ENCODE results near the gene CTAGE8. TPM values are rescaled to one million over a fixed set of nuclear protein-coding genes. Genes with fewer than 3 reads are reported as not detected.
A peak's percentile ranks its signal among the peaks of the same experiment; 100 is the strongest.
"Not testable (repeated sequence)": the region's sequence is repeated elsewhere in the genome, so short reads cannot be mapped to it uniquely, and the experiment has no call there.

Gene CTAGE8
- total and polyA plus RNA-seq, 10 of the 15 experiments (the other 5 are each of a cell fraction or from before 2014, with no cell fraction given), result 0.09 to 1.5 (median 0.65) TPM

- H4K20me1 ChIP-seq (ENCODE audit: control insufficient read depth, insufficient read depth); SMC1A ChIA-PET (ENCODE audit: uncharacterized antibody, unreplicated experiment); H3K79me2 ChIP-seq (ENCODE audit: control insufficient read depth, insufficient read depth, low read length); H3K4me1 ChIP-seq (ENCODE audit: control insufficient read depth, insufficient read depth, low read length); intact Hi-C loops (cut with micrococcal nuclease; ENCODE audit: unreplicated experiment); H3K36me3 ChIP-seq (ENCODE audit: control insufficient read depth in 2 of 2, insufficient read depth in 2 of 2, low read length in 1 of 2); H2AFZ ChIP-seq (ENCODE audit: control insufficient read depth, low read depth, low read length); H3K27me3 ChIP-seq (replicated peaks in 1 of 2; ENCODE audit: control insufficient read depth in 2 of 2, insufficient read depth in 2 of 2, low read length in 1 of 2); BruUV-seq (replicated peaks); DNase-seq (ENCODE audit: low read depth, low spot score); FAIRE-seq; H3K4me3 ChIP-seq; H3K4me2 ChIP-seq (ENCODE audit: control insufficient read depth, insufficient read depth); CTCF ChIA-PET; H3K9me3 ChIP-seq (replicated peaks; ENCODE audit: control insufficient read depth, insufficient read depth, low read length); H3K9ac ChIP-seq (ENCODE audit: control insufficient read depth, insufficient read depth, low read length); in situ Hi-C loops (cut with MboI); RAD21 ChIA-PET (ENCODE audit: unreplicated experiment); POLR2A ChIA-PET; H3K27ac ChIP-seq (ENCODE audit: control insufficient read depth, insufficient read depth): not testable (repeated sequence)
- WGBS (ENCODE audit: insufficient coverage, insufficient replicate concordance, low lambda C conversion rate, missing lambda C conversion rate), result no CpG with 5 or more reads among the region's 1 CpG
- ATAC-seq, result peak; percentile 25
These were observed 33.7 kb upstream of the CTAGE8 start for GRCh38 chr7:144302578-144303303.

GRCh38 chr7:144293794-144294499 is 24.9 kb upstream of the CTAGE8 start:
- BruUV-seq (replicated peaks); in situ Hi-C loops (cut with MboI); DNase-seq (ENCODE audit: low read depth, low spot score); H4K20me1 ChIP-seq (ENCODE audit: control insufficient read depth, insufficient read depth); RAD21 ChIA-PET (ENCODE audit: unreplicated experiment); CTCF ChIA-PET; intact Hi-C loops (cut with micrococcal nuclease; ENCODE audit: unreplicated experiment); H3K9me3 ChIP-seq (replicated peaks; ENCODE audit: control insufficient read depth, insufficient read depth, low read length); H3K36me3 ChIP-seq (ENCODE audit: control insufficient read depth in 2 of 2, insufficient read depth in 2 of 2, low read length in 1 of 2); H3K79me2 ChIP-seq (ENCODE audit: control insufficient read depth, insufficient read depth, low read length); H3K4me1 ChIP-seq (ENCODE audit: control insufficient read depth, insufficient read depth, low read length); H3K4me2 ChIP-seq (ENCODE audit: control insufficient read depth, insufficient read depth); POLR2A ChIA-PET; H3K9ac ChIP-seq (ENCODE audit: control insufficient read depth, insufficient read depth, low read length); H3K27me3 ChIP-seq (replicated peaks in 1 of 2; ENCODE audit: control insufficient read depth in 2 of 2, insufficient read depth in 2 of 2, low read length in 1 of 2); FAIRE-seq; SMC1A ChIA-PET (ENCODE audit: uncharacterized antibody, unreplicated experiment); H3K4me3 ChIP-seq; H2AFZ ChIP-seq (ENCODE audit: control insufficient read depth, low read depth, low read length); H3K27ac ChIP-seq (ENCODE audit: control insufficient read depth, insufficient read depth): not testable (repeated sequence)
- WGBS (ENCODE audit: insufficient coverage, insufficient replicate concordance, low lambda C conversion rate, missing lambda C conversion rate), result no CpG with 5 or more reads among the region's 60 CpGs
- ATAC-seq, result peak; percentile 87

- WGBS (ENCODE audit: insufficient coverage, insufficient replicate concordance, low lambda C conversion rate, missing lambda C conversion rate), result 72% methylated on average over 2 of the region's 14 CpGs
- FAIRE-seq; H4K20me1 ChIP-seq (ENCODE audit: control insufficient read depth, insufficient read depth); H3K9me3 ChIP-seq (replicated peaks; ENCODE audit: control insufficient read depth, insufficient read depth, low read length); H3K4me2 ChIP-seq (ENCODE audit: control insufficient read depth, insufficient read depth); H3K27ac ChIP-seq (ENCODE audit: control insufficient read depth, insufficient read depth); intact Hi-C loops (cut with micrococcal nuclease; ENCODE audit: unreplicated experiment); RAD21 ChIA-PET (ENCODE audit: unreplicated experiment); H3K4me3 ChIP-seq; H3K4me1 ChIP-seq (ENCODE audit: control insufficient read depth, insufficient read depth, low read length); in situ Hi-C loops (cut with MboI); H3K36me3 ChIP-seq (ENCODE audit: control insufficient read depth in 2 of 2, insufficient read depth in 2 of 2, low read length in 1 of 2); CTCF ChIA-PET; H3K79me2 ChIP-seq (ENCODE audit: control insufficient read depth, insufficient read depth, low read length); H3K9ac ChIP-seq (ENCODE audit: control insufficient read depth, insufficient read depth, low read length); H2AFZ ChIP-seq (ENCODE audit: control insufficient read depth, low read depth, low read length); H3K27me3 ChIP-seq (replicated peaks in 1 of 2; ENCODE audit: control insufficient read depth in 2 of 2, insufficient read depth in 2 of 2, low read length in 1 of 2); BruUV-seq (replicated peaks); ATAC-seq; DNase-seq (ENCODE audit: low read depth, low spot score); POLR2A ChIA-PET; SMC1A ChIA-PET (ENCODE audit: uncharacterized antibody, unreplicated experiment): not testable (repeated sequence)
These were observed 23.5 kb upstream of the CTAGE8 start for GRCh38 chr7:144292384-144293161.

- SMC1A ChIA-PET (ENCODE audit: uncharacterized antibody, unreplicated experiment); H2AFZ ChIP-seq (ENCODE audit: control insufficient read depth, low read depth, low read length): not testable (repeated sequence)
These were observed 22.5 kb upstream of the CTAGE8 start for GRCh38 chr7:144291607-144292006.

More at GRCh38 chr7:144291607-144292006, 22.5 kb upstream of the CTAGE8 start:
- H3K27ac ChIP-seq (ENCODE audit: control insufficient read depth, insufficient read depth); RAD21 ChIA-PET (ENCODE audit: unreplicated experiment); POLR2A ChIA-PET; H3K4me2 ChIP-seq (ENCODE audit: control insufficient read depth, insufficient read depth); DNase-seq (ENCODE audit: low read depth, low spot score); H3K4me1 ChIP-seq (ENCODE audit: control insufficient read depth, insufficient read depth, low read length); H3K79me2 ChIP-seq (ENCODE audit: control insufficient read depth, insufficient read depth, low read length); H3K4me3 ChIP-seq; intact Hi-C loops (cut with micrococcal nuclease; ENCODE audit: unreplicated experiment); ATAC-seq; H3K9me3 ChIP-seq (replicated peaks; ENCODE audit: control insufficient read depth, insufficient read depth, low read length); BruUV-seq (replicated peaks); H3K9ac ChIP-seq (ENCODE audit: control insufficient read depth, insufficient read depth, low read length); H3K27me3 ChIP-seq (replicated peaks in 1 of 2; ENCODE audit: control insufficient read depth in 2 of 2, insufficient read depth in 2 of 2, low read length in 1 of 2); in situ Hi-C loops (cut with MboI); H4K20me1 ChIP-seq (ENCODE audit: control insufficient read depth, insufficient read depth); CTCF ChIA-PET; FAIRE-seq; H3K36me3 ChIP-seq (ENCODE audit: control insufficient read depth in 2 of 2, insufficient read depth in 2 of 2, low read length in 1 of 2): not testable (repeated sequence)
- 6% methylated on average over 2 of the region's 4 CpGs for WGBS (ENCODE audit: insufficient coverage, insufficient replicate concordance, low lambda C conversion rate, missing lambda C conversion rate)
